Osteocyte (in vitro differentiated cells): ENCODE results near the gene NPLOC4. TPM values are rescaled to one million over a fixed set of nuclear protein-coding genes. Genes with fewer than 3 reads are reported as not detected.

Source experiments
- DNase-seq: peaks from one replicate; pipeline ENCODE4 v3.0.0; 2021; ENCODE audit warnings: mixed read lengths; ENCODE audit not compliant: unreplicated experiment; ENCODE audit errors: extremely low spot score
- H3K27ac Mint-ChIP-seq: one replicate; pipeline ENCODE4 v1.8.0; 2021; ENCODE audit warnings: mild to moderate bottlenecking, mixed read lengths; ENCODE audit not compliant: unreplicated experiment
- H3K27me3 Mint-ChIP-seq: one replicate; pipeline ENCODE4 v1.8.0; 2021; ENCODE audit warnings: mixed read lengths; ENCODE audit not compliant: unreplicated experiment
- H3K36me3 Mint-ChIP-seq: one replicate; pipeline ENCODE4 v1.8.0; 2021; ENCODE audit warnings: mixed read lengths; ENCODE audit not compliant: unreplicated experiment
- H3K4me1 Mint-ChIP-seq: one replicate; pipeline ENCODE4 v1.8.0; 2021; ENCODE audit warnings: mixed read lengths; ENCODE audit not compliant: unreplicated experiment
- H3K4me3 Mint-ChIP-seq: one replicate; pipeline ENCODE4 v1.8.0; 2021; ENCODE audit warnings: mild to moderate bottlenecking, moderate library complexity, mixed read lengths; ENCODE audit not compliant: unreplicated experiment
- H3K9me3 Mint-ChIP-seq: one replicate; pipeline ENCODE4 v1.8.0; 2021; ENCODE audit warnings: mixed read lengths; ENCODE audit not compliant: unreplicated experiment
- CTCF ChIP-seq: fragments of 200-600 bp; sonication (generic); IDR thresholded peaks from 2 replicates; pipeline ENCODE4 v1.5.0; 2021; ENCODE audit warnings: antibody characterized with exemption, mild to moderate bottlenecking, moderate library complexity
- total RNA-seq: library from RNA; stranded (reverse); gene quantifications from 2 replicates; pipeline ENCODE4 v1.2.1, GENCODE V29; 2021

Gene NPLOC4
- total RNA-seq, 1 donor from 2014 or later, result 99.7 TPM

- H3K36me3 Mint-ChIP-seq, result no peaks in the 10 kb centered on the region
Observed at GRCh38 chr17:81648013-81648706, 11.2 kb upstream of the NPLOC4 start.

GRCh38 chr17:81647640-81648012, 10.7 kb upstream of the NPLOC4 start:
- TF ChIP-seq CTCF, result no peak
- Mint-ChIP-seq H3K4me3 (no peak overlapping the region), H3K9me3 (no peaks in the 10 kb centered on the region), H3K36me3 (no peaks in the 10 kb centered on the region), H3K27ac (no peak overlapping the region), H3K4me1 (peaks cover 6% of the 10 kb centered on the region), H3K27me3 (no peaks in the 10 kb centered on the region)
- DNase-seq, result no peak

More at GRCh38 chr17:81648013-81648706, 11.2 kb upstream of the NPLOC4 start:
- Mint-ChIP-seq H3K4me3 (no peak overlapping the region), H3K9me3 (no peaks in the 10 kb centered on the region), H3K4me1 (peaks cover 9% of the 10 kb centered on the region), H3K27me3 (no peaks in the 10 kb centered on the region), H3K27ac (no peak overlapping the region)
- no peak for TF ChIP-seq CTCF
- no peak for DNase-seq

- DNase-seq, result no peak
- H3K9me3 Mint-ChIP-seq, result no peaks in the 10 kb centered on the region
- no peaks in the 10 kb centered on the region for H3K27me3 Mint-ChIP-seq
- H3K27ac Mint-ChIP-seq, result no peak overlapping the region
- peaks cover 4% of the 10 kb centered on the region for H3K4me1 Mint-ChIP-seq
- H3K36me3 Mint-ChIP-seq, result no peaks in the 10 kb centered on the region
- TF ChIP-seq CTCF, result no peak
- H3K4me3 Mint-ChIP-seq, result no peak overlapping the region
Observed at GRCh38 chr17:81646869-81647600, 10.1 kb upstream of the NPLOC4 start.

- Mint-ChIP-seq H3K27me3 (no peaks in the 10 kb centered on the region), H3K27ac (no peak overlapping the region), H3K9me3 (no peaks in the 10 kb centered on the region), H3K4me3 (no peak overlapping the region), H3K36me3 (no peaks in the 10 kb centered on the region), H3K4me1 (peaks cover 4% of the 10 kb centered on the region)
- TF ChIP-seq CTCF, result no peak
- no peak for DNase-seq
Observed at GRCh38 chr17:81644976-81645952, 8.4 kb upstream of the NPLOC4 start.
